COLO829 (cell line): ENCODE data around the gene CYTH2.
"Not testable (repeated sequence)": the region's sequence is repeated elsewhere in the genome, so short reads cannot be mapped to it uniquely, and the experiment has no call there.

Source experiments
- DNase-seq: peaks from one replicate; pipeline ENCODE4 v3.0.0; 2012; ENCODE audit warnings: low spot score

Gene CYTH2

DNA sequence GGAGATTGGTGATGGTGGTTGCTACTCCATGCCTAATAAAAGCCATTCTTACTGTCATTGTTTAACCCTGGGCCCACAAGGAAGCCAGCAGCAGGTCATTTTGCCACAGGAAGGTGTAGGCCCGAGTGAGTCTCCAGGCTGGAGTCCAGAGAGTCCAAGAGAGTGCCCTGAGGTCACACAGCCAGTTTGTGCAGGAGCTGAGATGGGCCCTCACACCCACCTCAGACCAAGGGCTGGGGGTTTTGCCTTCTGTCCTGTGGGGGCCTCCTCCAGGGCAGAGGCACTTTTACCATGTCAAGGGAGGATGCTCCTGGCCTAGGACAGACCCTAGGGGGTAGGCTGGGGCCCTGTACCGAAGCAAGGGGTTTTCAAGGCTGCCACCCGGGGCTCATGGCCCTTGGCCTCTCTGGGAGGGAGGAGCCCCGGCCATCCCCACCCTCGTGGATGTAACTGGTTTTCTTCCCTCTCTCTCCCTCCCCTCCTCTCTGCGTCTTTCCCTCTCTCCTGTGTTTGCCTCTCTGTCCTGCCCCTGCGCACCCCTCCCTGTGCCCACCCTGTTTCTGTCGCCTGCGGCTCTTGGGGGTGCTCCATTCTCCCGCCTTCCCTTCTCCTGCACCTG is 8.0 kb downstream of the CYTH2 start:
- no peak for DNase-seq

DNA sequence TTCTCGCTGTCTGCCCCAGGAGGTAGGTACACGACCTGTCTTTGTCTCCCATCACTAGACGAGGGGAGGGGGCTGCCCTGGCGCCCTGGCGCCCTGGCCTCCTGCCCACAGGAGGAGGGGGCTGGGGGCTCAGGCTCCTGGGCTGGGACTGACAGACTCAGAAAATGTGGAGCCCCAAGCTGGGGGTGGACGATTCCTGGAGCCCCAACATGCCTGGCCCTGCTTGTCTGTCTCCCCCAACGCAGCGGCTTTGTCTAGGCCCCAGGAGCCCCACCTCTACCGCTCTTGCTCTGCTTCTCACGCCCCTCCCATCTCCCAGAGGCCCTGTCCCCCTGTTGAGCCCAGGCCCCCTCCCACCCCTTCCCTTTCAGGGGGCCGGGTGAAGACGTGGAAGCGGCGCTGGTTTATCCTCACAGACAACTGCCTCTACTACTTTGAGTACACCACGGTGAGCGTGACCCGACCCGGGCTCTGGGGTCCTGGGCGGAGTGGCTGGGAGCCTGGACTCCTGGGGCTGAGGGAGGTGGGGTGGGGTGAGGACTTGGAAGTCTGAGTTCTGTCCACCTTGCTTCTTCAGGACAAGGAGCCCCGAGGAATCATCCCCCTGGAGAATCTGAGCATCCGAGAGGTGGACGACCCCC is 8.6 kb downstream of the CYTH2 start:
- DNase-seq: no peak

DNA sequence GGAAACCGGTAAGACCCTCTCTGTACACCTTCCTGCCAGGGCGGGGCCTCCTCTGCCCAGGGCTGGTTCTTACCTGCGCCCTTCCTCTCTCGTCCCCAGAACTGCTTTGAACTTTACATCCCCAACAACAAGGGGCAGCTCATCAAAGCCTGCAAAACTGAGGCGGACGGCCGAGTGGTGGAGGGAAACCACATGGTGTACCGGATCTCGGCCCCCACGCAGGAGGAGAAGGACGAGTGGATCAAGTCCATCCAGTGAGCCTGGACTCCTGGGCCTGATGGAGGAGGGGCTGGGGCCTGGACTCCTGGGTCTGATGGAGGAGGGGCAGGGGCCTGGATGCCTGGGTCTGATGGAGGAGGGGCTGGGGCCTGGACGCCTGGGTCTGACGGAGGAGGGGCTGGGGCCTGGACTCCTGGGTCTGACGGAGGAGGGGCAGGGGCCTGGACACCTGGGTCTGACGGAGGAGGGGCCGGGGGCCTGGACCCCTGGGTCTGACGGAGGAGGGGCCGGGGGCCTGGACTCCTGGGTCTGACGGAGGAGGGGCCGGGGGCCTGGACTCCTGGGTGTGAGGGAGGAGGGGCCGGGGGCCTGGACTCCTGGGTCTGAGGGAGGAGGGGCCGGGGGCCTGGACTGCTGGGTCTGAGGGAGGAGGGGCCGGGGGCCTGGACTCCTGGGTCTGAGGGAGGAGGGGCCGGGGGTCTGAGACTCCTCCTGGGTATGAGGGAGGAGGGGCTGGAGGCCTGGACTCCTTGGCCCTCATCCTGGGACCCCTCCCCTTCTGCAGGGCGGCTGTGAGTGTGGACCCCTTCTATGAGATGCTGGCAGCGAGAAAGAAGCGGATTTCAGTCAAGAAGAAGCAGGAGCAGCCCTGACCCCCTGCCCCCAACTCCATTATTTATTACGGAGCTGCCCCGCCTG is 9.4 kb downstream of the CYTH2 start:
- no peak for DNase-seq

DNA sequence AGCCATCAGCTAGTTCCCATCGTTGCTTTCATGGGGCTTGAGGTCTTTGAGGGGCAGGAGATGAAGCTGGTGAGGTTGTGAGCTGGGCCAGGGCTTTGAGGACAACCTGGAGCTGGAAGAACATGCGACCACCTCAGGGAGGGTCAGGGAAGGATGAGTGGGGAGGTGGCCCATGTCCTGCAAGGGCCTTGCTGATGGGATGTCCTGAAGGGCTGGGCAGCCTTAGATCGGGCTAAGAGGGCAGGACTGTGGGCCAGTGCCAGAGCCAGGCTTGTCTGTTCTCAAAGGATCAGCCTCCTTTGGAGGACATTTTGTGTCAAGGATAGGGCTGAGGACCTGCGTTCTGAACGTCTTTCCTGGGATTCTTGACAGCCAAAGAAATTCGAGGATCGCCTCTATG is 10.5 kb downstream of the CYTH2 start:
- no peak for DNase-seq

DNA sequence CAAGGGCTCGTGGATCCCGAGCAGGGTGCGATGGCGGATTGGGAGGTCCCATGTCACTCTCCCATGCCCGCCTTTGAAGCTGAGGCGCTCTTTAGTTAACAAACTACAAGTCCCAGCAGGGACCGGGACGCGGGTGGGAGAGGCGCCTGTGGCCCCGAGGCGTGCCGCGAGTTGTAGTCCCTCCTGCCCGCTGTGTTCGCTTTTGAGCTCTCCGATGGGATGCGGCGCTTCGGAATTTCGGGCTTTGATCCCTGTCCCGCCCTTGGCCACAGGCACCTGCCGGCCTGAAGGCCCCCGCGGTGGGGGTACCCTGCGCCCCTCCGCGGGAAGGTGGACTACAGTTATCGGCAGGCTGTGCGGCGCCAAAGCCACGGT is 11.0 kb downstream of the CYTH2 start:
- DNase-seq: no peak

DNA sequence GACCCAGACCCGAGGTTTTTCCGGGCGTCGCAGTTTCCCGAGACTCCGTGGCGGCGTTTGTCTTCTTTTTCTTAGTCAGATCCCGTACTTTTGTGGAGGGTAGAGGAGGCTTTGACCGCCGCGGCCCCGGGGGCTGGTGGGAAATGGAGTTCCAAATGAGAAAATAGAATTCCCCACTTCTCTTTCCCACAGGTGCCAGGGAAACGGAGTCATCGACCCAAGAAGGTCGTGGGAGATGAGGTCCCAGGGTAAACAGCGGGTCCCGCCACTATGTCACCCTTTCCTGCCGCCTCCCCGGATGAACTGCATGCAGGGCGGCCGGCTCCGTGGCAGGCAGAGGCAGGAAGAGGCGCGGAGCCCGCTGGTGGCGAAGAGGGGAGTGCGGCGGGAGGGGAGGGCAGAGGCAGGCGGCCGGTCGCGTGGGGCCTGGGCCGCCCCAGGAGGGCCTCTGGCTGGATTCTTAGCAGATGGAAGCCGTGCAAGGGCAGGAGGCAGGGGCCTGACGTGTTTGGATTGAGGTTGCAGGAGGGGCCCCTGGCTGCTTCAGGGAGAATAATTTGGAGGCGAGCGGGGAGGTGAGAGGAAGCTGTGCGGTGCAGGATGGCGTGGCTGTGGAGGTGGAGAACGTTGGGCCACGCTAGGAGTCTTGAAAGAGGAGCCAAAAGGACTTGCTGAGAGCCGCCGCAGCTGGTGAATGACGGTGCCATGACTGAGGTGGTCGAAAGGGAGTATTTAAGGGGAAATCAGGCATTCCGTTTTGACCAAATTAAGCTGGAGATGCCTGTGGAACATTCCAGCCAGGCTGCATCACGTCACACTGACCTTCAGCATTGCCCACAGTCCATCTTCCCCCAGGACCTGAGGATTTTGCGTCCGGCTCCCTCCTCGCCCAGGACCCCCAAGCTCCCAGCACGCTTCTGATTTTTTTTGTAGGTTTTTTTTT is 11.7 kb downstream of the CYTH2 start:
- DNase-seq: no peak

- no peak for DNase-seq
Observed at GRCh38 chr19:48481846-48482639, 12.9 kb downstream of the CYTH2 start.

- DNase-seq: no peak
Observed at GRCh38 chr19:48483301-48483700, 14.1 kb downstream of the CYTH2 start.

- DNase-seq: no peak
Observed at GRCh38 chr19:48484247-48484893, 15.2 kb downstream of the CYTH2 start.

DNA sequence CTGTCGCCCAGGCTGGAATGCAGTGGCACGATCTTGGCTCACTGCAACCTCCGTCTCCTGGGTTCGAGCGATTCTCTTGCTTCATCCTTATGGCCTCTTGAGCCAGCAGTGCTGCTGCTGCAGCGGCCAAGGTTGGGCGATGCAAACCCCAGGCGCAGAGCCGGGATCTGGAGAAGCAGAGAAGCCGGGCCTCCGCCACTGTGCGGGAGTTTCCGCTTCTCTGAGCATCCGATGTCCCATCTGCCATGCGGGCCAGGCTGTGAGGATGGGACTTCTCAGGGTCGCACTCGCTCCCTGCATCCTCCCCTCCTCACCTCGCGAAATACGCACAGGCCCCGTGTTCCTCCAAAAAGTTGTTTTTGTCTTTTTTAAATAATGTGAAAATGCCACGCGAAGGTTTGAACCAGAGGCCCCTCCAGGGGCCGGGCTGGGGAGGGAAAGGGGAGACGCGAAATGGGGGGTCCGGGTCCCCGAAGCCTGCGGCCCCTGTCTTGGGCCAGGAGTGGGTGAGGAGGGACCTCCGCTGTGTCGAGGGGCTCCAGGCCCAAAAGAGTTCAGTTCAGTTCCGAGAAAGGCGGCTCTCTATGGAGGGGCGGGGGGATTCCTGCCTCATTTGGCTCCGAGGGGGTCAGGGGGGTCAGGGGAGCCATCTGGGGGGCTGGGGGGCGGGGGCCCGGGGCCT is 15.9 kb downstream of the CYTH2 start:
- DNase-seq: no peak

- DNase-seq: not testable (repeated sequence)
Observed at GRCh38 chr19:48486706-48487105, 17.5 kb downstream of the CYTH2 start.

- no peak for DNase-seq
Observed at GRCh38 chr19:48487544-48487943, 18.4 kb downstream of the CYTH2 start.

- peak; percentile 51 for DNase-seq
Observed at GRCh38 chr19:48487948-48488347, 18.8 kb downstream of the CYTH2 start.

DNA sequence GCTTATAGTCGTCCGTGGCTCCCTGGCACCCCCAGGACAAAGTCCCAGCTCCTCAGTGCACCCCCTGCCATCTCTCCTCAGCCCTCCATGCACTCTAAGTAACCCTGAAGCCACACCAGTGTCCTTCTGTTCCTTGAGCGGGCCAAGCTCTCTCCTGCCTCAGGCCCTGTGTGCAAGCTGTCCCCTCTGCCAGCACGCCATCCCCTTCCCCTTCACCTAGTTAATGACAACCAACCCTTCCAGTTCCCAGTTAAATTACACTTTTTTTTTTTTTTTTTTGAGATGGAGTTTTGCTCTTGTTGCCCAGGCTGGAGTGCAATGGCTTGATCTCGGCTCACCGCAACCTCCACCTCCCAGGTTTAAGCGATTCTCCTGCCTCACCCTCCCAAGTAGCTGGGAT is 19.3 kb downstream of the CYTH2 start:
- DNase-seq: not testable (repeated sequence)

DNA sequence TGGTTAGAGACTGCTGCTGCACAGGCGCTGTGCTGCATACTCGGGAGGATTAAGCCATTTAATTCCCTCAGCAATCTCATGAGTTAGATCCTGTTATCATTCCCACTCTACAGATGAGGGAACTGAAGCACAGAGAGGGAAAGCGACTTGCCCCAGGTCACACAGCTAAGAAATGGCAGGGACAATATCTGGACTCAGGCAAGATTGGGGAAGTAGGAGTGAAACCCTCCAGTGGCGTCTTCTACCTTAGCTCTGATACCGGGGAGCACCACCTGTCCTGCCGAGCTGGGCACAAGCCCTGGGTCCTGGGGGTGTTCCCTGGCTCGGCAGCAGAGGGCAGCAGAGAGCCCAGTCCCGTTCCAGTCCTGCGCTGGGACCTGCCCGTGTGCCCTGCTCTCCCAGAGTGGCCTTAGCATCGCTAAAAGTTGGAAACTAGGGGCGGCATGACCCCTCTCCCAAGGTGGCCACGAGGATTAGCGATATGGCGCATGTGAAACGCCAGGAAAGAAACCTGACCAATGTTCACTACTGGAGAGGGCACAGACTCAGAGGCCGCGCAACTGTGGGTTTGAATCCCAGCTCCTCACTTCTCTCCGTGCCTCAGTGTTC is 20.5 kb downstream of the CYTH2 start:
- DNase-seq: peak; percentile 67

DNA sequence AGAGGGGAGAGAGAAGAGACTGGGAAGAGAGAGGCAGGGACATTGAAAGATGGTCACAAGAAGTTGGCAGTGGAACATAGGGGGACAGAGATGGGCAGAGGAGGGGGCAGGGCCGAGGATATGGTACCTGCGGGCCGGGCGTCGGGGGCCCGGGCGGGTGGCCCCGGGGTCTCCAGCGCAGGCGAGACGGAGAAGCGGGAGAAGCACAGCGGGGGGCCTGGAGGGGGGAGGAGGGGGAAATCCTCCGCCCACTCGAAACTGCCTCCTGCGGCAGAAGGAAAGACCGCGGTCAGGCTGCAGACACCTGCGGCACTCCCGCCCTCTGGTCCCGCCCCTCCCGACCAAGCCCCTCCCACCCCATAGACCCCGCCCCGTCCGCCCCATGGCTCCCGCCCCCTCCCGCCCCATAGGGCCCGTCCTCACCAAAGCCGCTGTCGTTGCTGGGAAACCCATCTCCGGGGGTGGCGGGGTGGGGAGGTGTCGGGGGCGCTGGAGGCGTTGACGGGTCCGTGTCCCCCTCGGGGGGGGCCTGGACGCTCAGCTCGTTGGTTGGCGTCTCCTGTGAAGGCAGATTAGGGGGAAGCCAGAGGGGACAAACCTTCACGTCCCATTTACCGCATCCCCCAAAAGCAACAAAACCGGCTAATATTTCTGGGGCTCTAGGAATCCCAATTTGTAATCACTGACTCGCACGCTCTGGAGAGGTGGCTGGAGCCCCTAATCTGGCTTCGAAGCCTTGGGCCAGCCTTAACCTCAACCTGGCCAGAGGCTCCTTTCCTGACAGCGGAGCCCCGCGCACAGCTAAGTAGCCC is 22.0 kb downstream of the CYTH2 start:
- peak; percentile 64 for DNase-seq

- DNase-seq: no peak
Observed at GRCh38 chr19:48491793-48492123, 22.6 kb downstream of the CYTH2 start.

DNA sequence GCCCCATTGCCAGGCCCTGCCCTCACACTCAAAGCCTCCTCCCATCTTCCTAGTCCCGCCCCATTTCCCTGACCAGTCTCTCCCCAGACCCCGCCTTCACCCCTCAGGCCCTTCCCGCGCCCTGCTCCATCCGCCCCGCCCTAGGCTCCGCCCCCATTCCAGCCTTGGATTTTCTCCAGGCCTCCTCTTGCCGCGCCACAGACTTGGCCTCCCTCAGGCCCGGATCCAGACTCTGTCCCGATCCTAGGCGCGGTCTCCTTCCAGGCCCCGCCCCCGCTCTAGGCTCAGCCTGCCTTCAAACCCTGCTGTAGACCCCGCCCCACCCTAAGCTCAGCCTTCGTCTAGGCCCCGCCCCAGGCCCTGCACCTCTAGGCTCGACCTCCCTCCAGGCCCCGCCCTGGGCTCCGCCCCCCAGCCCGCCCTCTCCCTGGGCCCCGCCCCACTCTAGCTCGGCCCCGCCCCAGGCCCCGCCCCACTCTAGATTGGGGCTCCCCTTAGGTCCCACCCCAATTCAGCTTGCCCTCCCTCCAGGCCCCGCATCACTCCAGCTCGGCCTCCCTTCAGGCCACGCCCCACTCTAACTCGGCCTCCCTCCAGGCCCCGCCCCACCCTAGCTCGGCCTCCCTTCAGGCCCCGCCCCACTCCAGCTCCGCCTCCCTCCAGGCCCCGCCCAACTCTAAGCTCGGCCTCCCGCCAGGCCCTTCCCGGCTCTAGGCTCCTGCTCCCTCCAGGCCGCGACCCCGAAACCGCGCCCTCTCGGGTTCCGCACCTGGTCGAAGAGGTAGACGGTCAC is 24.0 kb downstream of the CYTH2 start:
- peak; percentile 99 for DNase-seq
